PC-3 (cell line): ENCODE measurements around the gene PEX5L. TPM values are rescaled to one million over a fixed set of nuclear protein-coding genes. Genes with fewer than 3 reads are reported as not detected.

Source experiments
- ATAC-seq: fragments of 200-7000 bp; cut with Tn5 transposase; 2 replicates; pipeline ENCODE4 v1.9.1; 2020; ENCODE audit warnings: mild to moderate bottlenecking, moderate library complexity
- BruUV-seq: library from RNA; stranded (reverse); fragments of 400-500 nt; replicated peaks from 2 replicates; lab custom pipeline; 2021; lab: Mats Ljungman, UMichigan
- CTCF ChIA-PET: fragments of 300-600 bp; sonication (Branson Sonifier 250); formaldehyde crosslinking; loops from one replicate; lab custom pipeline; 2022; ENCODE audit warnings: antibody characterized with exemption; lab: Charles Lee
- POLR2A ChIA-PET: fragments of 300-600 bp; sonication (Branson Sonifier 250); formaldehyde crosslinking; loops from one replicate; lab custom pipeline; 2022; ENCODE audit warnings: antibody characterized with exemption; ENCODE audit not compliant: unreplicated experiment; lab: Charles Lee
- DNase-seq: peaks from one replicate; pipeline ENCODE4 v3.0.0-alpha.2; 2015
- H2AFZ ChIP-seq: fragments of 300-600 bp; sonication (generic); 2 replicates; pipeline ENCODE4 v1.6.0; 2016; ENCODE audit warnings: antibody characterized with exemption, low read length
- H3F3A ChIP-seq: fragments of 300-600 bp; sonication (generic); one replicate; pipeline ENCODE4 v1.6.0; 2017; ENCODE audit warnings: antibody characterized with exemption, low read length, control low read depth, mild to moderate bottlenecking; ENCODE audit not compliant: unreplicated experiment
- H3K27ac ChIP-seq: fragments of 300-600 bp; sonication (generic); 2 replicates; pipeline ENCODE4 v1.5.1; 2016; ENCODE audit warnings: mild to moderate bottlenecking, low read length
- H3K27me3 ChIP-seq: fragments of 300-600 bp; sonication (generic); 2 replicates; pipeline ENCODE4 v1.6.1; 2016; ENCODE audit warnings: low read length, mixed read lengths
- H3K36me3 ChIP-seq: fragments of 300-600 bp; sonication (generic); 2 replicates; pipeline ENCODE4 v1.6.1; 2016; ENCODE audit warnings: low read depth, mixed run types, low read length, mixed read lengths
- H3K4me1 ChIP-seq: fragments of 300-600 bp; sonication (generic); 2 replicates; pipeline ENCODE4 v1.5.1; 2016; ENCODE audit warnings: low read length; ENCODE audit not compliant: insufficient read depth
- H3K4me2 ChIP-seq: fragments of 300-600 bp; sonication (generic); 2 replicates; pipeline ENCODE4 v1.6.0; 2016; ENCODE audit warnings: low read length
- H3K4me3 ChIP-seq: fragments of 300-600 bp; sonication (generic); 2 replicates; pipeline ENCODE4 v1.5.1; 2016; ENCODE audit warnings: mild to moderate bottlenecking, low read length, mixed read lengths
- H3K79me2 ChIP-seq: fragments of 300-600 bp; sonication (generic); 2 replicates; pipeline ENCODE4 v1.6.1; 2017; ENCODE audit warnings: low read length, mixed read lengths
- H3K9ac ChIP-seq: fragments of 300-600 bp; sonication (generic); 2 replicates; pipeline ENCODE4 v1.6.0; 2016; ENCODE audit warnings: mild to moderate bottlenecking, low read length
- H3K9me2 ChIP-seq: fragments of 300-600 bp; sonication (generic); replicated peaks from 2 replicates; pipeline ENCODE4 v1.6.1; 2016; ENCODE audit warnings: mixed run types, low read length, mixed read lengths
- H3K9me3 ChIP-seq: fragments of 300-600 bp; sonication (generic); 2 replicates; pipeline ENCODE4 v1.6.1; 2016; ENCODE audit warnings: low read length, mixed read lengths
- H4K20me1 ChIP-seq: fragments of 300-600 bp; sonication (generic); 2 replicates; pipeline ENCODE4 v1.6.1; 2016; ENCODE audit warnings: low read length, mixed read lengths
- CTCF ChIP-seq: fragments of 300-600 bp; sonication (generic); conservative IDR thresholded peaks from 2 replicates; pipeline ENCODE4 v1.5.1; 2017; ENCODE audit warnings: antibody characterized with exemption, low read depth, mild to moderate bottlenecking, low read length
- EZH2 ChIP-seq: fragments of 300-600 bp; sonication (generic); IDR thresholded peaks from one replicate; pipeline ENCODE4 v1.6.1; 2017; ENCODE audit warnings: antibody characterized with exemption, mild to moderate bottlenecking, low read length; ENCODE audit not compliant: unreplicated experiment
- EZH2phosphoT487 ChIP-seq: fragments of 300-600 bp; sonication (generic); IDR thresholded peaks from 2 replicates; pipeline ENCODE4 v1.6.1; 2018; ENCODE audit warnings: mild to moderate bottlenecking, antibody characterized with exemption, low read length, borderline replicate concordance
- intact Hi-C: fragments of 100-400 bp; cut with micrococcal nuclease; formaldehyde crosslinking; loops from 2 replicates; pipeline ENCODE4 v1.9.0; 2023
- total RNA-seq: library from RNA; depleted of rRNA; stranded (reverse); fragments of >200 nt; gene quantifications from 2 replicates; pipeline ENCODE4 v1.2.3, GENCODE V29; 2014

The PEX5L gene
- total RNA-seq, 1 experiment from 2014 or later: 0.69 TPM

GRCh38 chr3:179897231-179897630 lies 139.5 kb downstream of the PEX5L start:
- Histone ChIP-seq H3K4me1 (no peaks in the 10 kb centered on the region), H3K27ac (no peak overlapping the region), H4K20me1 (no peaks in the 10 kb centered on the region), H3K4me3 (no peak overlapping the region), H3K9ac (no peak overlapping the region), H3K9me2 (no peaks in the 10 kb centered on the region), H3F3A (no peaks in the 10 kb centered on the region), H2AFZ (no peak overlapping the region), H3K27me3 (peaks cover 12% of the 10 kb centered on the region), H3K36me3 (no peaks in the 10 kb centered on the region), H3K4me2 (no peak overlapping the region), H3K79me2 (no peaks in the 10 kb centered on the region), H3K9me3 (no peaks in the 10 kb centered on the region)
- BruUV-seq: no TSS peak
- DNase-seq (no peak), ATAC-seq (no peak)
- CTCF ChIA-PET: no interaction called here
- intact Hi-C loops: no loop called here
- POLR2A ChIA-PET: no interaction called here
- no peak for TF ChIP-seq CTCF
- TF ChIP-seq EZH2phosphoT487: no peak
- no peak for TF ChIP-seq EZH2

GRCh38 chr3:179896507-179896906 lies 140.2 kb downstream of the PEX5L start:
- Histone ChIP-seq H2AFZ (no peak overlapping the region), H3K79me2 (no peaks in the 10 kb centered on the region), H3F3A (no peaks in the 10 kb centered on the region), H3K9me2 (no peaks in the 10 kb centered on the region), H4K20me1 (no peaks in the 10 kb centered on the region), H3K27ac (no peak overlapping the region), H3K27me3 (peaks cover 12% of the 10 kb centered on the region; the same call in 1 of the 2 replicates), H3K4me3 (no peak overlapping the region), H3K9ac (no peak overlapping the region), H3K4me2 (no peak overlapping the region), H3K4me1 (no peaks in the 10 kb centered on the region), H3K9me3 (no peaks in the 10 kb centered on the region), H3K36me3 (no peaks in the 10 kb centered on the region)
- ATAC-seq (no peak), DNase-seq (no peak)
- BruUV-seq: no TSS peak
- CTCF ChIA-PET: no interaction called here
- intact Hi-C loops: no loop called here
- TF ChIP-seq EZH2phosphoT487: no peak
- TF ChIP-seq CTCF: no peak
- POLR2A ChIA-PET: no interaction called here

- ATAC-seq (no peak), DNase-seq (no peak)
- H3K27ac ChIP-seq: no peak overlapping the region
- intact Hi-C loops: no loop called here
- H3K4me1 ChIP-seq: no peaks in the 10 kb centered on the region
- TF ChIP-seq CTCF: no peak
- no peak for TF ChIP-seq EZH2
- no peak for TF ChIP-seq EZH2phosphoT487
- H2AFZ ChIP-seq: no peak overlapping the region
- no peak overlapping the region for H3K4me3 ChIP-seq
- no peak overlapping the region for H3K9ac ChIP-seq
- H3K4me2 ChIP-seq: no peak overlapping the region
- H3K9me2 ChIP-seq: no peaks in the 10 kb centered on the region
- H4K20me1 ChIP-seq: no peaks in the 10 kb centered on the region
- H3K36me3 ChIP-seq: no peaks in the 10 kb centered on the region
- ChIA-PET CTCF (no interaction called here), POLR2A (no interaction called here)
- no TSS peak for BruUV-seq
- no peaks in the 10 kb centered on the region for H3F3A ChIP-seq
- H3K9me3 ChIP-seq: no peaks in the 10 kb centered on the region
- 0 out of 2 replicates have a peak, but pooled peaks cover 9% of the 10 kb centered on the region for H3K27me3 ChIP-seq
- H3K79me2 ChIP-seq: no peaks in the 10 kb centered on the region
Measured at GRCh38 chr3:179895330-179895729, 141.4 kb downstream of the PEX5L start.
